Activated naive CD4-positive, alpha-beta T cell treated with anti-CD3 and anti-CD28 coated beads, Interleukin-2, amount 50 U/mL, for 24 hours (primary cell): ENCODE data around the gene ZNF629.

Experiments used
- H3K27ac Mint-ChIP-seq: one replicate; pipeline ENCODE4 v1.8.0; 2021; ENCODE audit warnings: mild to moderate bottlenecking, mixed read lengths
- H3K27me3 Mint-ChIP-seq: one replicate; pipeline ENCODE4 v1.8.0; 2021; ENCODE audit warnings: mixed read lengths
- H3K36me3 Mint-ChIP-seq: one replicate; pipeline ENCODE4 v1.8.0; 2021; ENCODE audit warnings: mixed read lengths
- H3K4me1 Mint-ChIP-seq: one replicate; pipeline ENCODE4 v1.8.0; 2021; ENCODE audit warnings: mixed read lengths
- H3K4me3 Mint-ChIP-seq: one replicate; pipeline ENCODE4 v1.8.0; 2021; ENCODE audit warnings: mild to moderate bottlenecking, mixed read lengths
- H3K9me3 Mint-ChIP-seq: one replicate; pipeline ENCODE4 v1.8.0; 2021; ENCODE audit warnings: mixed read lengths

Gene ZNF629

GRCh38 chr16:30797670-30798309 is 10.8 kb upstream of the ZNF629 start:
- Mint-ChIP-seq H3K27me3 (no peaks in the 10 kb centered on the region), H3K4me3 (no peak overlapping the region), H3K27ac (no peak overlapping the region), H3K9me3 (no peaks in the 10 kb centered on the region), H3K4me1 (no peaks in the 10 kb centered on the region), H3K36me3 (no peaks in the 10 kb centered on the region)

GRCh38 chr16:30794634-30795033 is 7.6 kb upstream of the ZNF629 start:
- Mint-ChIP-seq H3K27me3 (no peaks in the 10 kb centered on the region), H3K36me3 (no peaks in the 10 kb centered on the region), H3K9me3 (no peaks in the 10 kb centered on the region), H3K27ac (no peak overlapping the region), H3K4me3 (no peak overlapping the region), H3K4me1 (no peaks in the 10 kb centered on the region)

- no peaks in the 10 kb centered on the region for H3K36me3 Mint-ChIP-seq
- no peaks in the 10 kb centered on the region for H3K27me3 Mint-ChIP-seq
- H3K27ac Mint-ChIP-seq = no peak overlapping the region
- H3K9me3 Mint-ChIP-seq = no peaks in the 10 kb centered on the region
- H3K4me3 Mint-ChIP-seq = no peak overlapping the region
- H3K4me1 Mint-ChIP-seq = no peaks in the 10 kb centered on the region
Measured at GRCh38 chr16:30793508-30794069, 6.6 kb upstream of the ZNF629 start.

- H3K27me3 Mint-ChIP-seq = no peaks in the 10 kb centered on the region
- no peaks in the 10 kb centered on the region for H3K36me3 Mint-ChIP-seq
- H3K4me1 Mint-ChIP-seq = peaks cover 27% of the 10 kb centered on the region
- H3K4me3 Mint-ChIP-seq = peak overlapping the region; percentile 89
- no peaks in the 10 kb centered on the region for H3K9me3 Mint-ChIP-seq
- no peak overlapping the region for H3K27ac Mint-ChIP-seq
Measured at GRCh38 chr16:30787613-30788378, 791 bp upstream of the ZNF629 start.

GRCh38 chr16:30786115-30786935 is 680 bp downstream of the ZNF629 start:
- no peaks in the 10 kb centered on the region for H3K27me3 Mint-ChIP-seq
- peaks cover 27% of the 10 kb centered on the region for H3K4me1 Mint-ChIP-seq
- no peaks in the 10 kb centered on the region for H3K36me3 Mint-ChIP-seq
- peak overlapping the region; percentile 76 for H3K27ac Mint-ChIP-seq
- H3K4me3 Mint-ChIP-seq = peak overlapping the region; percentile 85
- no peaks in the 10 kb centered on the region for H3K9me3 Mint-ChIP-seq

- H3K4me1 Mint-ChIP-seq = peaks cover 27% of the 10 kb centered on the region
- no peaks in the 10 kb centered on the region for H3K27me3 Mint-ChIP-seq
- peak overlapping the region; percentile 85 for H3K4me3 Mint-ChIP-seq
- H3K9me3 Mint-ChIP-seq = no peaks in the 10 kb centered on the region
- no peaks in the 10 kb centered on the region for H3K36me3 Mint-ChIP-seq
- H3K27ac Mint-ChIP-seq = peak overlapping the region; percentile 72
Measured at GRCh38 chr16:30785126-30786106, 1.6 kb downstream of the ZNF629 start.

- no peak overlapping the region for H3K4me3 Mint-ChIP-seq
Measured at GRCh38 chr16:30784215-30784614, 2.8 kb downstream of the ZNF629 start.

GRCh38 chr16:30783280-30784109 is 3.5 kb downstream of the ZNF629 start:
- Mint-ChIP-seq H3K9me3 (no peaks in the 10 kb centered on the region), H3K36me3 (no peaks in the 10 kb centered on the region), H3K27me3 (no peaks in the 10 kb centered on the region), H3K4me1 (peaks cover 27% of the 10 kb centered on the region), H3K4me3 (no peak overlapping the region), H3K27ac (no peak overlapping the region)

More at GRCh38 chr16:30784215-30784614, 2.8 kb downstream of the ZNF629 start:
- no peak overlapping the region for H3K27ac Mint-ChIP-seq
- H3K9me3 Mint-ChIP-seq = no peaks in the 10 kb centered on the region
- no peaks in the 10 kb centered on the region for H3K27me3 Mint-ChIP-seq
- H3K4me1 Mint-ChIP-seq = peaks cover 27% of the 10 kb centered on the region
- H3K36me3 Mint-ChIP-seq = no peaks in the 10 kb centered on the region

- no peaks in the 10 kb centered on the region for H3K36me3 Mint-ChIP-seq
- H3K27ac Mint-ChIP-seq = no peak overlapping the region
- peaks cover 24% of the 10 kb centered on the region for H3K4me1 Mint-ChIP-seq
- H3K27me3 Mint-ChIP-seq = no peaks in the 10 kb centered on the region
- H3K9me3 Mint-ChIP-seq = no peaks in the 10 kb centered on the region
- no peak overlapping the region for H3K4me3 Mint-ChIP-seq
Measured at GRCh38 chr16:30782486-30783279, 4.3 kb downstream of the ZNF629 start.

- no peaks in the 10 kb centered on the region for H3K36me3 Mint-ChIP-seq
- peaks cover 17% of the 10 kb centered on the region for H3K4me1 Mint-ChIP-seq
- H3K4me3 Mint-ChIP-seq = no peak overlapping the region
- H3K27me3 Mint-ChIP-seq = no peaks in the 10 kb centered on the region
- H3K27ac Mint-ChIP-seq = no peak overlapping the region
- no peaks in the 10 kb centered on the region for H3K9me3 Mint-ChIP-seq
Measured at GRCh38 chr16:30780549-30780948, 6.5 kb downstream of the ZNF629 start.

GRCh38 chr16:30780021-30780420 is 7.0 kb downstream of the ZNF629 start:
- H3K36me3 Mint-ChIP-seq = no peaks in the 10 kb centered on the region
- no peaks in the 10 kb centered on the region for H3K27me3 Mint-ChIP-seq
- no peak overlapping the region for H3K4me3 Mint-ChIP-seq
- H3K4me1 Mint-ChIP-seq = peaks cover 12% of the 10 kb centered on the region
- no peaks in the 10 kb centered on the region for H3K9me3 Mint-ChIP-seq
- peak overlapping the region; percentile 30 for H3K27ac Mint-ChIP-seq

- peaks cover under 1% of the 10 kb centered on the region for H3K36me3 Mint-ChIP-seq
- H3K4me1 Mint-ChIP-seq = peaks cover 13% of the 10 kb centered on the region
- no peak overlapping the region for H3K4me3 Mint-ChIP-seq
- H3K27me3 Mint-ChIP-seq = no peaks in the 10 kb centered on the region
- no peak overlapping the region for H3K27ac Mint-ChIP-seq
- H3K9me3 Mint-ChIP-seq = no peaks in the 10 kb centered on the region
Measured at GRCh38 chr16:30779596-30779995, 7.4 kb downstream of the ZNF629 start.

- Mint-ChIP-seq H3K4me3 (peak overlapping the region; percentile 27), H3K9me3 (no peaks in the 10 kb centered on the region), H3K27ac (peak overlapping the region; percentile 46), H3K36me3 (peaks cover 3% of the 10 kb centered on the region), H3K27me3 (no peaks in the 10 kb centered on the region), H3K4me1 (peaks cover 14% of the 10 kb centered on the region)
Measured at GRCh38 chr16:30778549-30779244, 8.3 kb downstream of the ZNF629 start.
